ENCODE measurements around the gene NEURL1. TPM values are rescaled to one million over a fixed set of nuclear protein-coding genes. Genes with fewer than 3 reads are reported as not detected.

NEURL1 gene
- total RNA-seq, 4 donors from 2014 or later: 40.4 to 51.8 (median 45.8) TPM

- H3K4me3 ChIP-seq: no peak overlapping the region
- DNase-seq: peak in 2 of 3 donors; percentile 68 to 74
- peaks cover 0 to 1% (median 0%) of the 10 kb centered on the region in 4 donors for H3K4me1 ChIP-seq
- no peaks in the 10 kb centered on the region for H3K27me3 ChIP-seq
- no peak for TF ChIP-seq CTCF (IDR thresholded peaks at IDR 0.05)
- TF ChIP-seq POLR2A (IDR thresholded peaks at IDR 0.05): no peak
- H3K27ac ChIP-seq: peak overlapping the region in 2 of 4 donors; percentile 17 to 35
- H3K36me3 ChIP-seq: no peaks in the 10 kb centered on the region
- H3K9me3 ChIP-seq: no peaks in the 10 kb centered on the region
Observed at GRCh38 chr10:103578782-103579382, 85.4 kb downstream of the NEURL1 start.

- DNase-seq: no peak
- H3K27me3 ChIP-seq: no peaks in the 10 kb centered on the region
- no peaks in the 10 kb centered on the region for H3K36me3 ChIP-seq
- H3K27ac ChIP-seq: no peak overlapping the region
- TF ChIP-seq POLR2A (IDR thresholded peaks at IDR 0.05) (no peak), CTCF (IDR thresholded peaks at IDR 0.05) (no peak)
- H3K4me3 ChIP-seq: no peak overlapping the region
- peaks cover 0 to 13% (median 2%) of the 10 kb centered on the region in 4 donors for H3K4me1 ChIP-seq
- H3K9me3 ChIP-seq: no peaks in the 10 kb centered on the region
Observed at GRCh38 chr10:103580011-103580410, 86.5 kb downstream of the NEURL1 start.

GRCh38 chr10:103580430-103580829, 86.9 kb downstream of the NEURL1 start:
- TF ChIP-seq CTCF (IDR thresholded peaks at IDR 0.05) (no peak), POLR2A (IDR thresholded peaks at IDR 0.05) (no peak)
- Histone ChIP-seq H3K4me3 (no peak overlapping the region), H3K27ac (no peak overlapping the region), H3K36me3 (no peaks in the 10 kb centered on the region), H3K27me3 (no peaks in the 10 kb centered on the region), H3K9me3 (no peaks in the 10 kb centered on the region), H3K4me1 (peaks cover 0 to 13% (median 2%) of the 10 kb centered on the region in 4 donors)
- DNase-seq: no peak

- Histone ChIP-seq H3K4me1 (peaks cover 0 to 13% (median 2%) of the 10 kb centered on the region in 4 donors), H3K4me3 (no peak overlapping the region), H3K27ac (no peak overlapping the region), H3K27me3 (no peaks in the 10 kb centered on the region), H3K36me3 (no peaks in the 10 kb centered on the region), H3K9me3 (no peaks in the 10 kb centered on the region)
- TF ChIP-seq POLR2A (IDR thresholded peaks at IDR 0.05): no peak
- TF ChIP-seq CTCF (IDR thresholded peaks at IDR 0.05): no peak
- no peak for DNase-seq
Observed at GRCh38 chr10:103581499-103581898, 88.0 kb downstream of the NEURL1 start.

- H3K36me3 ChIP-seq: no peaks in the 10 kb centered on the region
- no peak for TF ChIP-seq POLR2A (IDR thresholded peaks at IDR 0.05)
- TF ChIP-seq CTCF (IDR thresholded peaks at IDR 0.05): no peak
- no peak overlapping the region for H3K27ac ChIP-seq
- H3K4me1 ChIP-seq: peaks cover 0 to 13% (median 2%) of the 10 kb centered on the region in 4 donors
- no peak for DNase-seq
- H3K4me3 ChIP-seq: no peak overlapping the region
- H3K27me3 ChIP-seq: no peaks in the 10 kb centered on the region
- H3K9me3 ChIP-seq: no peaks in the 10 kb centered on the region
Observed at GRCh38 chr10:103582331-103583123, 89.0 kb downstream of the NEURL1 start.

All from Peyer's patch (tissue), 4 donors.